GM19452 (cell line): ENCODE data around the gene FANCC.

Experiments
- ATAC-seq: cut with Tn5 transposase; IDR thresholded peaks from one replicate; pipeline ENCODE4 v1.9.1; 2021; ENCODE audit not compliant: unreplicated experiment

Gene FANCC

GRCh38 chr9:95104581-95104960 lies 212.9 kb downstream of the FANCC start:
- no peak for ATAC-seq

GRCh38 chr9:95103871-95104580 lies 213.5 kb downstream of the FANCC start:
- ATAC-seq, result no peak

GRCh38 chr9:95103281-95103771 lies 214.2 kb downstream of the FANCC start:
- ATAC-seq, result no peak

GRCh38 chr9:95102572-95102971 lies 214.9 kb downstream of the FANCC start:
- ATAC-seq, result no peak

- ATAC-seq, result no peak
These were observed 215.5 kb downstream of the FANCC start for GRCh38 chr9:95102001-95102433.

GRCh38 chr9:95101326-95101725 lies 216.2 kb downstream of the FANCC start:
- no peak for ATAC-seq

GRCh38 chr9:95100071-95100627 lies 217.4 kb downstream of the FANCC start:
- ATAC-seq, result no peak

- ATAC-seq, result no peak
These were observed 218.0 kb downstream of the FANCC start for GRCh38 chr9:95099321-95100070.

- no peak for ATAC-seq
These were observed 219.1 kb downstream of the FANCC start for GRCh38 chr9:95098391-95098921.

GRCh38 chr9:95097279-95097678 lies 220.2 kb downstream of the FANCC start:
- ATAC-seq, result no peak

- no peak for ATAC-seq
These were observed 220.7 kb downstream of the FANCC start for GRCh38 chr9:95096807-95097206.

- ATAC-seq, result no peak
These were observed 221.1 kb downstream of the FANCC start for GRCh38 chr9:95096381-95096780.

GRCh38 chr9:95095641-95096355 lies 221.7 kb downstream of the FANCC start:
- no peak for ATAC-seq

GRCh38 chr9:95094002-95094401 lies 223.5 kb downstream of the FANCC start:
- ATAC-seq, result no peak

GRCh38 chr9:95093586-95093985 lies 223.9 kb downstream of the FANCC start:
- ATAC-seq, result no peak

- no peak for ATAC-seq
These were observed 225.0 kb downstream of the FANCC start for GRCh38 chr9:95092262-95093072.

- no peak for ATAC-seq
These were observed 225.8 kb downstream of the FANCC start for GRCh38 chr9:95091601-95092261.

- ATAC-seq, result no peak
These were observed 226.5 kb downstream of the FANCC start for GRCh38 chr9:95090871-95091577.
